ENCODE data around the gene COX18.

COX18 gene

DNA sequence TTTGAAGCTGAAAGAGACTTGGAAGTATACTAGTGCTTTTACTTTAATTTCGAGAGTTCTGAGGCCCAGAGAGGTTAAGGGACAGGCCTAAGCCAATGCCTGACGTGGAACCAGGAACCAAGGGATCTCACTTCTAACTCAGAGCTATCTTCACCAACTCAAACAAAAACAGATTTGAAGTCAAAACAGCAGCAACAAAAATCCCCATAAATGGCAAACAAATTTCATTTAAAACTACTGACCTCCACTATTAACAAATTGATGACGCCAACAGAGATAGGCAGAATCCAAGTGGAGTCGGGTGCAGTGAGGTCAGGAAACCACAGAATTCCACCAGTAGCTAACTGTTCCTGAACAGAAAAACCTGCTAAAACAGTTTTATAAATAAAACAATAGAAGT lies 5.0 kb downstream of the COX18 start:
- TF ChIP-seq POU2F2 (IDR thresholded peaks at IDR 0.05; ENCODE audit: low read depth, low read length), result no peak
- no peak for TF ChIP-seq POLR2A (IDR thresholded peaks at IDR 0.05; ENCODE audit: low read depth, low read length)
- no peak for TF ChIP-seq PAX5 (IDR thresholded peaks at IDR 0.05; ENCODE audit: insufficient read depth, low read length, severe bottlenecking)
- no peak for TF ChIP-seq POLR2AphosphoS5 (IDR thresholded peaks at IDR 0.05; ENCODE audit: low read depth, low read length)
- TF ChIP-seq TAF1 (IDR thresholded peaks at IDR 0.05; ENCODE audit: low read depth, low read length), result no peak
- TF ChIP-seq SPI1 (IDR thresholded peaks at IDR 0.05; ENCODE audit: low read depth, low read length), result no peak
- FAIRE-seq (no peak), DNase-seq (ENCODE audit: insufficient read length, low spot score) (no peak)

GRCh38 chr4:73055241-73055897 lies 14.1 kb downstream of the COX18 start:
- peak; percentile 50 for FAIRE-seq
- peak; percentile 74 for TF ChIP-seq SPI1 (IDR thresholded peaks at IDR 0.05; ENCODE audit: low read depth, low read length)
- no peak for TF ChIP-seq TAF1 (IDR thresholded peaks at IDR 0.05; ENCODE audit: low read depth, low read length)
- no peak for TF ChIP-seq PAX5 (IDR thresholded peaks at IDR 0.05; ENCODE audit: insufficient read depth, low read length, severe bottlenecking)
- no peak for TF ChIP-seq POLR2AphosphoS5 (IDR thresholded peaks at IDR 0.05; ENCODE audit: low read depth, low read length)
- TF ChIP-seq POU2F2 (IDR thresholded peaks at IDR 0.05; ENCODE audit: low read depth, low read length), result no peak
- no peak for TF ChIP-seq POLR2A (IDR thresholded peaks at IDR 0.05; ENCODE audit: low read depth, low read length)
- DNase-seq (ENCODE audit: insufficient read length, low spot score), result no peak

DNA sequence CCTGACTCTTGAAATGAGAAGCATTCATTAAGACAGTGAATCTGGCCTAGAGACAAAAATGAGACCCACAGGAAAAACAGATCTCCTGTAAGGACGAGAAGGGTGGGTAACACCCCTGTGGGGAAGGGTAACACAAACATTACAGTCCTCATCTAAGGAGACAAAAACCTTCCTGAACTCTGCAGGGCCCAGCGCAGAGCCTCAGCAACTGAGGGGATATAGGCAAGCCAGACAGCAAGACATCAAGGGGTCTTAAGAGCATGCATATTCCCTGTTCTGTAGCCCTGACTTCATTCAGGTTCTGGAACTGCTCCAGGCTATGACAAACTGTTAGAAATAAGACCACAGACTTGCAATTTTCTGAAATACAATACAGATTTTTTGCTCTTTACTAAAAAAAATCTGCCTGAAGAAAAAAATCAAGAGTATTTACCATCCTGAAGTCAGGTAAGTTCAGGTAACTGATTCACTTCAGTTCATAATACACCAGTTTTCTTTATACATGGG lies 15.5 kb downstream of the COX18 start:
- FAIRE-seq (no peak), DNase-seq (ENCODE audit: insufficient read length, low spot score) (no peak)
- TF ChIP-seq TAF1 (IDR thresholded peaks at IDR 0.05; ENCODE audit: low read depth, low read length), result no peak
- TF ChIP-seq POU2F2 (IDR thresholded peaks at IDR 0.05; ENCODE audit: low read depth, low read length), result no peak
- no peak for TF ChIP-seq POLR2A (IDR thresholded peaks at IDR 0.05; ENCODE audit: low read depth, low read length)
- no peak for TF ChIP-seq POLR2AphosphoS5 (IDR thresholded peaks at IDR 0.05; ENCODE audit: low read depth, low read length)
- TF ChIP-seq PAX5 (IDR thresholded peaks at IDR 0.05; ENCODE audit: insufficient read depth, low read length, severe bottlenecking), result no peak
- no peak for TF ChIP-seq SPI1 (IDR thresholded peaks at IDR 0.05; ENCODE audit: low read depth, low read length)

GRCh38 chr4:73053076-73053475 lies 16.4 kb downstream of the COX18 start:
- FAIRE-seq (no peak), DNase-seq (ENCODE audit: insufficient read length, low spot score) (no peak)
- TF ChIP-seq SPI1 (IDR thresholded peaks at IDR 0.05; ENCODE audit: low read depth, low read length) (no peak), TAF1 (IDR thresholded peaks at IDR 0.05; ENCODE audit: low read depth, low read length) (no peak), PAX5 (IDR thresholded peaks at IDR 0.05; ENCODE audit: insufficient read depth, low read length, severe bottlenecking) (no peak), POLR2AphosphoS5 (IDR thresholded peaks at IDR 0.05; ENCODE audit: low read depth, low read length) (no peak), POLR2A (IDR thresholded peaks at IDR 0.05; ENCODE audit: low read depth, low read length) (no peak)

GRCh38 chr4:73051625-73052024 lies 17.9 kb downstream of the COX18 start:
- DNase-seq (ENCODE audit: insufficient read length, low spot score) (no peak), FAIRE-seq (no peak)
- TF ChIP-seq POLR2AphosphoS5 (IDR thresholded peaks at IDR 0.05; ENCODE audit: low read depth, low read length) (no peak), SPI1 (IDR thresholded peaks at IDR 0.05; ENCODE audit: low read depth, low read length) (no peak), PAX5 (IDR thresholded peaks at IDR 0.05; ENCODE audit: insufficient read depth, low read length, severe bottlenecking) (no peak), POLR2A (IDR thresholded peaks at IDR 0.05; ENCODE audit: low read depth, low read length) (no peak), POU2F2 (IDR thresholded peaks at IDR 0.05; ENCODE audit: low read depth, low read length) (no peak), TAF1 (IDR thresholded peaks at IDR 0.05; ENCODE audit: low read depth, low read length) (no peak)

GRCh38 chr4:73045879-73046278 lies 23.6 kb downstream of the COX18 start:
- DNase-seq (ENCODE audit: insufficient read length, low spot score) (no peak), FAIRE-seq (no peak)
- TF ChIP-seq POU2F2 (IDR thresholded peaks at IDR 0.05; ENCODE audit: low read depth, low read length) (no peak), POLR2A (IDR thresholded peaks at IDR 0.05; ENCODE audit: low read depth, low read length) (no peak), POLR2AphosphoS5 (IDR thresholded peaks at IDR 0.05; ENCODE audit: low read depth, low read length) (no peak), PAX5 (IDR thresholded peaks at IDR 0.05; ENCODE audit: insufficient read depth, low read length, severe bottlenecking) (no peak), TAF1 (IDR thresholded peaks at IDR 0.05; ENCODE audit: low read depth, low read length) (no peak), SPI1 (IDR thresholded peaks at IDR 0.05; ENCODE audit: low read depth, low read length) (no peak)

- no peak for TF ChIP-seq TAF1 (IDR thresholded peaks at IDR 0.05; ENCODE audit: low read depth, low read length)
- no peak for TF ChIP-seq POLR2AphosphoS5 (IDR thresholded peaks at IDR 0.05; ENCODE audit: low read depth, low read length)
- TF ChIP-seq SPI1 (IDR thresholded peaks at IDR 0.05; ENCODE audit: low read depth, low read length), result no peak
- TF ChIP-seq POLR2A (IDR thresholded peaks at IDR 0.05; ENCODE audit: low read depth, low read length), result no peak
- no peak for TF ChIP-seq POU2F2 (IDR thresholded peaks at IDR 0.05; ENCODE audit: low read depth, low read length)
- TF ChIP-seq PAX5 (IDR thresholded peaks at IDR 0.05; ENCODE audit: insufficient read depth, low read length, severe bottlenecking), result no peak
- FAIRE-seq, result no peak
- DNase-seq (ENCODE audit: insufficient read length, low spot score), result no peak
Measured at GRCh38 chr4:73037057-73037456, 32.5 kb downstream of the COX18 start.

GRCh38 chr4:73036123-73036522 lies 33.4 kb downstream of the COX18 start:
- FAIRE-seq, result no peak
- TF ChIP-seq SPI1 (IDR thresholded peaks at IDR 0.05; ENCODE audit: low read depth, low read length) (peak; percentile 53), TAF1 (IDR thresholded peaks at IDR 0.05; ENCODE audit: low read depth, low read length) (no peak), POU2F2 (IDR thresholded peaks at IDR 0.05; ENCODE audit: low read depth, low read length) (no peak), PAX5 (IDR thresholded peaks at IDR 0.05; ENCODE audit: insufficient read depth, low read length, severe bottlenecking) (no peak), POLR2A (IDR thresholded peaks at IDR 0.05; ENCODE audit: low read depth, low read length) (no peak)
- DNase-seq (ENCODE audit: insufficient read length, low spot score), result no peak

DNA sequence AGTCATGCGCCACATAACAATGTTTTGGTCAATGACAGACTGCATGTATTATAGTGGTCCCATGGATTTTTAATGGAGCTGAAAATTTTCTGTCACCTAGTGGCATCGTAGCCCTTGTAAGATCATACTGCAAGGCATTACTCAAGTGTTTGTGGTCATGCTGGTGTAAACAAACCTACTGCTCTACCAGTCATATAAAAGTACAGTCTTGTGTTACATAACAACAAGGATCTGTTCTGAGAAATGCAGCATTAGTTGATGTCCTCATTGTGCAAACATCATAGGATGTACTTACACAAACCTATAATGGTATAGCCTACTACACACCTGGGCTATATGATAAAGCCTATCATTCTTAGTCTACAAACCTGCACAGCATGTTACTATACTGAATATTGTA lies 34.6 kb downstream of the COX18 start:
- DNase-seq (ENCODE audit: insufficient read length, low spot score), result no peak
- no peak for TF ChIP-seq TAF1 (IDR thresholded peaks at IDR 0.05; ENCODE audit: low read depth, low read length)
- no peak for TF ChIP-seq SPI1 (IDR thresholded peaks at IDR 0.05; ENCODE audit: low read depth, low read length)
- no peak for TF ChIP-seq POLR2A (IDR thresholded peaks at IDR 0.05; ENCODE audit: low read depth, low read length)
- no peak for TF ChIP-seq PAX5 (IDR thresholded peaks at IDR 0.05; ENCODE audit: insufficient read depth, low read length, severe bottlenecking)
- no peak for TF ChIP-seq POU2F2 (IDR thresholded peaks at IDR 0.05; ENCODE audit: low read depth, low read length)
- no peak for TF ChIP-seq POLR2AphosphoS5 (IDR thresholded peaks at IDR 0.05; ENCODE audit: low read depth, low read length)
- FAIRE-seq, result peak; percentile 74

Measured in GM12891 (cell line).